Ovary (tissue), 9 donors: ENCODE measurements around the gene OBSCN. TPM values are rescaled to one million over a fixed set of nuclear protein-coding genes. Genes with fewer than 3 reads are reported as not detected.
A peak's percentile ranks its signal among the peaks of the same experiment; 100 is the strongest.

ENCODE experiments used
- DNase-seq, 5 donors: peaks; one replicate each; pipeline ENCODE4 v3.0.0-alpha.2; 2019 to 2020
- H3K27ac ChIP-seq, 2 donors: fragments of 200-600 bp; one replicate each; pipeline versions ENCODE4 v1.5.1 to v1.8.0; 2019 to 2022
- H3K27me3 ChIP-seq: fragments of 200-600 bp; one replicate; pipeline ENCODE4 v1.8.0; 2022
- H3K36me3 ChIP-seq: fragments of 200-600 bp; sonication (generic); one replicate; pipeline ENCODE4 v1.5.1; 2019
- H3K4me1 ChIP-seq: one replicate; pipeline ENCODE4 v1.8.1; 2013; ENCODE audit warnings: mild to moderate bottlenecking, moderate library complexity; ENCODE audit not compliant: insufficient read depth
- H3K4me3 ChIP-seq: fragments of 200-600 bp; sonication (generic); one replicate; pipeline ENCODE4 v1.5.1; 2017
- H3K9me3 ChIP-seq, 2 donors: fragments of 200-600 bp in 1 of 2; sonication (generic) in 1 of 2; one replicate each; pipeline versions ENCODE4 v1.5.1 to v1.8.1; 2013 to 2019; ENCODE audit warnings: mild to moderate bottlenecking in 1 of 2, moderate library complexity in 1 of 2
- CTCF ChIP-seq, 3 donors: fragments of 450-650 bp in 2 of 3; fragments of 200-600 bp in 1 of 3; IDR thresholded peaks; one replicate each; pipeline versions ENCODE4 v1.5.1 to v1.8.0; 2016 to 2022; ENCODE audit warnings: antibody characterized with exemption in 3 of 3, mild to moderate bottlenecking in 1 of 3
- EP300 ChIP-seq: sonication (generic); formaldehyde crosslinking; IDR thresholded peaks from one replicate; pipeline ENCODE4 v1.6.1; 2017; ENCODE audit warnings: antibody characterized with exemption
- POLR2A ChIP-seq: fragments of 450-650 bp; IDR thresholded peaks from one replicate; pipeline ENCODE4 v1.6.1; 2017; ENCODE audit warnings: antibody characterized with exemption, mild to moderate bottlenecking, moderate library complexity
- WGBS, 3 donors: extraction: QIAGEN DNeasy Blood & Tissue Kit in 1 of 3; methylation state at CpG; one replicate each; pipeline versions ENCODE4 v1.1.5 to v1.1.7; 2013 to 2017; 5-methylcytosine and 5-hydroxymethylcytosine counted together
- intact Hi-C, 4 donors: fragments of 100-400 bp; cut with DNase I; formaldehyde crosslinking; loops; one replicate each; pipeline versions ENCODE4 v1.11.0 to v1.15.1; 2022 to 2023
- polyA plus RNA-seq, 2 donors: library from polyadenylated mRNA; stranded (reverse); fragments of 200-250 nt in 1 of 2; fragments of 350-450 nt in 1 of 2; fragmentation: Illumina TruSeq in 1 of 2; extraction: RNeasy Lipid Tissue Mini Kit (QIAGEN cat#74804) in 1 of 2; gene quantifications; one replicate each; pipeline ENCODE4 v1.2.3, GENCODE V29; 2013 to 2014
- total RNA-seq, 7 donors: library from RNA; depleted of rRNA in 2 of 7; stranded (reverse); fragments of >200 nt in 2 of 7; fragmentation: NEBNext Ultra II Directional in 3 of 7; extraction: Animal tissue kit (Norgen Biotek cat#: 25700) in 3 of 7; gene quantifications; one replicate each; pipeline versions ENCODE4 v1.1.0 to v1.2.4, GENCODE V29; 2016 to 2023
- donor health status: DM: no; HTN: no; CAD: no; lungs with moderate emphysema.
- donor health status: DM: no; HTN: no; CAD: no.
- donor health status: Bipolar disorder and iron deficiency.
- donor health status: DM: yes; HTN: yes; CAD: no.
- donor health status: DM: no; HTN: no; CAD: no.
- donor health status: DM: yes; HTN: yes; CAD: no.

Gene OBSCN
- total and polyA plus RNA-seq, 9 donors: 3.5 to 37.1 (median 29.0) TPM

GRCh38 chr1:228215663-228216116 lies 7.8 kb downstream of the OBSCN start:
- intact Hi-C loops: loop anchor here in 1 of 4 donors (10.0 kb wide), 1 partner anchor 239 kb away; a partner anchor contains a TSS
- no peak overlapping the region for H3K27ac ChIP-seq
- H3K4me1 ChIP-seq: peaks cover 3% of the 10 kb centered on the region
- no peaks in the 10 kb centered on the region for H3K9me3 ChIP-seq
- H3K36me3 ChIP-seq: no peaks in the 10 kb centered on the region
- WGBS, 3 donors: 95 to 98% (median 96%) methylated on average over 13 of the region's 13 CpGs
- no peak overlapping the region for H3K4me3 ChIP-seq
- no peaks in the 10 kb centered on the region for H3K27me3 ChIP-seq
- DNase-seq: no peak
- TF ChIP-seq POLR2A (no peak), CTCF (IDR thresholded peaks at IDR 0.05) (no peak), EP300 (no peak)

GRCh38 chr1:228216371-228217320 lies 8.8 kb downstream of the OBSCN start:
- DNase-seq: peak in 1 of 5 donors; percentile 31
- intact Hi-C loops: loop anchor here in 1 of 4 donors (10.0 kb wide), 1 partner anchor 238 kb away; a partner anchor contains a TSS
- H3K27ac ChIP-seq: no peak overlapping the region
- WGBS, 3 donors: 68 to 88% (median 80%) methylated on average over 53 of the region's 53 CpGs
- peaks cover 3% of the 10 kb centered on the region for H3K4me1 ChIP-seq
- H3K27me3 ChIP-seq: no peaks in the 10 kb centered on the region
- TF ChIP-seq EP300 (no peak), CTCF (IDR thresholded peaks at IDR 0.05) (no peak), POLR2A (no peak)
- H3K9me3 ChIP-seq: no peaks in the 10 kb centered on the region
- no peak overlapping the region for H3K4me3 ChIP-seq
- H3K36me3 ChIP-seq: no peaks in the 10 kb centered on the region

- 83 to 85% (median 85%) methylated on average over 14 of the region's 14 CpGs for WGBS, 3 donors
- intact Hi-C loops: loop anchor here in 1 of 4 donors (10.0 kb wide), 1 partner anchor 237 kb away; a partner anchor contains a TSS
- Histone ChIP-seq H3K27ac (no peak overlapping the region), H3K36me3 (no peaks in the 10 kb centered on the region), H3K27me3 (no peaks in the 10 kb centered on the region), H3K9me3 (no peaks in the 10 kb centered on the region), H3K4me3 (no peak overlapping the region), H3K4me1 (no peaks in the 10 kb centered on the region)
- no peak for DNase-seq
- TF ChIP-seq EP300: no peak
- no peak for TF ChIP-seq CTCF (IDR thresholded peaks at IDR 0.05)
- TF ChIP-seq POLR2A: no peak
Observed at GRCh38 chr1:228217551-228218344, 9.9 kb downstream of the OBSCN start.

- no peak overlapping the region for H3K27ac ChIP-seq
- no peak for DNase-seq
- H3K9me3 ChIP-seq: no peaks in the 10 kb centered on the region
- TF ChIP-seq CTCF (IDR thresholded peaks at IDR 0.05) (no peak), EP300 (no peak), POLR2A (no peak)
- H3K27me3 ChIP-seq: no peaks in the 10 kb centered on the region
- intact Hi-C loops: loop anchor here in 1 of 4 donors (10.0 kb wide), 1 partner anchor 236 kb away; a partner anchor contains a TSS
- H3K36me3 ChIP-seq: no peaks in the 10 kb centered on the region
- H3K4me3 ChIP-seq: no peak overlapping the region
- WGBS, 3 donors: 74 to 87% (median 81%) methylated on average over 14 of the region's 14 CpGs
- no peaks in the 10 kb centered on the region for H3K4me1 ChIP-seq
Observed at GRCh38 chr1:228218513-228219244, 10.8 kb downstream of the OBSCN start.
